GM10847 (cell line): ENCODE measurements around the gene ACSL6.

Experiments
- POLR2A ChIP-seq: IDR thresholded peaks from 2 replicates; pipeline ENCODE4 v1.6.1; 2011; ENCODE audit not compliant: insufficient read length; ENCODE audit errors: extremely low read depth

ACSL6 gene

GRCh38 chr5:131968396-131968954, 43.0 kb downstream of the ACSL6 start:
- TF ChIP-seq POLR2A: no peak

GRCh38 chr5:131966551-131966950, 44.9 kb downstream of the ACSL6 start:
- no peak for TF ChIP-seq POLR2A

- TF ChIP-seq POLR2A: no peak
Observed at GRCh38 chr5:131965826-131966415, 45.5 kb downstream of the ACSL6 start.

GRCh38 chr5:131959906-131960305, 51.6 kb downstream of the ACSL6 start:
- no peak for TF ChIP-seq POLR2A

- no peak for TF ChIP-seq POLR2A
Observed at GRCh38 chr5:131959136-131959535, 52.3 kb downstream of the ACSL6 start.

- TF ChIP-seq POLR2A: no peak
Observed at GRCh38 chr5:131957721-131958441, 53.6 kb downstream of the ACSL6 start.

- no peak for TF ChIP-seq POLR2A
Observed at GRCh38 chr5:131953969-131954368, 57.5 kb downstream of the ACSL6 start.

- no peak for TF ChIP-seq POLR2A
Observed at GRCh38 chr5:131952301-131952857, 59.1 kb downstream of the ACSL6 start.

GRCh38 chr5:131950706-131951105, 60.8 kb downstream of the ACSL6 start:
- TF ChIP-seq POLR2A: no peak

- no peak for TF ChIP-seq POLR2A
Observed at GRCh38 chr5:131947445-131947844, 64.0 kb downstream of the ACSL6 start.

GRCh38 chr5:131945551-131946168, 65.8 kb downstream of the ACSL6 start, which contains the start of gene MEIKIN:
MEIKIN (minus strand) TSS chr5:131945663; CDS start chr5:131945505, 158 bp downstream.
- no peak for TF ChIP-seq POLR2A

- TF ChIP-seq POLR2A: no peak
Observed at GRCh38 chr5:131944702-131945550, 66.5 kb downstream of the ACSL6 start.

GRCh38 chr5:131943916-131944315, 67.5 kb downstream of the ACSL6 start:
- TF ChIP-seq POLR2A: no peak

GRCh38 chr5:131942016-131942415, 69.4 kb downstream of the ACSL6 start:
- no peak for TF ChIP-seq POLR2A

GRCh38 chr5:131939690-131940345, 71.6 kb downstream of the ACSL6 start:
- TF ChIP-seq POLR2A: no peak

GRCh38 chr5:131932235-131932634, 79.2 kb downstream of the ACSL6 start:
- no peak for TF ChIP-seq POLR2A
